ENCODE results near the gene IL6ST.
A peak's percentile ranks its signal among the peaks of the same experiment; 100 is the strongest.
"Not testable (repeated sequence)": the region's sequence is repeated elsewhere in the genome, so short reads cannot be mapped to it uniquely, and the experiment has no call there.

The IL6ST gene

DNA sequence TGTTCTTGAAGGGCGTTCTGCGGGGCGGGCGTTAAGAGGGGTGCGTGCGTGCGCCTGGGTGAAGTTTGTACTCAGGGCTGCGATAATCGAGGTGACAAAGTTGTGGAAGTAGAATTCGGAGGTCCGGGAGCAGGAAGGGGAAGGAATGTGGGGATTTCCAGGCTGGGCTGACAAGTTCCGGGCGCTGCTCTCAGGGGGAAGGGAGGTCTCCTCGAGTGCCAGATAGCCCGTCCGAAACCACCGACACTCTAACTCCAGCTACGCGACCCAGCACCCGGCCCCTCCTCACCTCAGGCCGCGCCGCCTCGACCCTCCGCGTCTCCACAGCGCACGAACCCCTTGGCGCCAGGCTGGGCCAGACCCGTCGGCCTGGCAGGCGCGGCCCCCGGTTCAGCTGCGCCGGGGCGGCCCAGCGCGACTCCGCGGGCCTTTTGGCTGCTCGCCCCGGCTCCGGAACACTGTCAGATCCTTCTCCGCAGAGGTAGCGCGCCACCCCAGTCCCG is at the start of gene IL6ST:
TSS of gene IL6ST (minus strand) at position 469 of the 503 bp plus-strand sequence. CDS start 18,685 bp downstream, outside the sequence.
- DNase-seq, result no peak

DNA sequence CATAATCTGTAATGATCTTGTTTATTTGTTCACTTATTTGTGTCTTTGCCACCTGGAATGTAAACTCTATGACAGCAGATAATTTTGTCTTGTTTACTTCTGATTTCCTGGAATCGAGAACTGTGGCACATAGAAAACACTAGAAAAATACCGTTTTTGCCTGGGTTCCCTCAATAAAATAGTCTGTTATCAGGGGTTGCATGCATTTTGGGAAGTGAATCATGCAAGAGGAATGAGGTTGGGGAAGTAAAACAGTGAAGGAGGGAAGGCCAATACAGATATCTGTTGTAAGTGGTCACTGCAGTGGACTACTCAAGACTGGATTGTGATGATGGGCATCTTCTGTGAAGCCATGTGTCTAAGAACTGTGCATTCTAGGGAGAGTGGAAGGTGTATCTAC is 45.2 kb upstream of the IL6ST start:
- DNase-seq, result no peak

DNA sequence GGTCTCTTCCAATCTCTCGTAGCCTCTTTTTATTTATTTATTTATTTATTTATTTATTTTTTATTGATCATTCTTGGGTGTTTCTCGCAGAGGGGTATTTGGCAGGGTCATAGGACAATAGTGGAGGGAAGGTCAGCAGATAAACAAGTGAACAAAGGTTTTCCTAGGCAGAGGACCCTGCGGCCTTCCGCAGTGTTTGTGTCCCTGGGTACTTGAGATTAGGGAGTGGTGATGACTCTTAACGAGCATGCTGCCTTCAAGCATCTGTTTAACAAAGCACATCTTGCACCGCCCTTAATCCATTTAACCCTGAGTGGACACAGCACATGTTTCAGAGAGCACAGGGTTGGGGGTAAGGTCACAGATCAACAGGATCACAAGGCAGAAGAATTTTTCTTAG is 43.4 kb upstream of the IL6ST start:
- DNase-seq, result not testable (repeated sequence)

- DNase-seq, result peak; percentile 31
Measured at GRCh38 chr5:56037531-56038010, 42.8 kb upstream of the IL6ST start.

GRCh38 chr5:56035394-56035793 is 40.6 kb upstream of the IL6ST start:
- DNase-seq, result not testable (repeated sequence)

- DNase-seq, result not testable (repeated sequence)
Measured at GRCh38 chr5:56029871-56030630, 35.3 kb upstream of the IL6ST start.

GRCh38 chr5:56029457-56029856 is 34.7 kb upstream of the IL6ST start:
- DNase-seq, result no peak

GRCh38 chr5:56028708-56029107 is 33.9 kb upstream of the IL6ST start:
- DNase-seq, result no peak

GRCh38 chr5:56026863-56027300 is 32.1 kb upstream of the IL6ST start:
- DNase-seq, result no peak

- DNase-seq, result no peak
Measured at GRCh38 chr5:56025151-56025885, 30.6 kb upstream of the IL6ST start.

DNA sequence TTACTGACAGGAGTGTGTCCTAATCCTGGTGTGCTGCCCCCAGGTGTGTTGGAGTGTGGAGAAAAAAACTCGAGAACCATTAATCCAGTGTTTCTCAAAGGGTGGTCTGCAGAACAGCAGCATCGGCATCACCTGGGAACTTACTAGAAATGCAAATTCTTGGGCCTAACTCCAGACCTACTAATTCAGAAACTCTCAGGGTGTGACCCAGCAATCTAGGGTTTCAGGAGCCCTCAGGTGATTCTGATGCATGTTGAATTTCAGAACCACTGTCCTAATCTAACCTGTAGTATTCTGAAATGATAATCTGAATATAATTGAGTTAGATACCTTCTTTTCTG is 30.0 kb upstream of the IL6ST start:
- no peak for DNase-seq

GRCh38 chr5:56023296-56023695 is 28.5 kb upstream of the IL6ST start:
- DNase-seq, result no peak

DNA sequence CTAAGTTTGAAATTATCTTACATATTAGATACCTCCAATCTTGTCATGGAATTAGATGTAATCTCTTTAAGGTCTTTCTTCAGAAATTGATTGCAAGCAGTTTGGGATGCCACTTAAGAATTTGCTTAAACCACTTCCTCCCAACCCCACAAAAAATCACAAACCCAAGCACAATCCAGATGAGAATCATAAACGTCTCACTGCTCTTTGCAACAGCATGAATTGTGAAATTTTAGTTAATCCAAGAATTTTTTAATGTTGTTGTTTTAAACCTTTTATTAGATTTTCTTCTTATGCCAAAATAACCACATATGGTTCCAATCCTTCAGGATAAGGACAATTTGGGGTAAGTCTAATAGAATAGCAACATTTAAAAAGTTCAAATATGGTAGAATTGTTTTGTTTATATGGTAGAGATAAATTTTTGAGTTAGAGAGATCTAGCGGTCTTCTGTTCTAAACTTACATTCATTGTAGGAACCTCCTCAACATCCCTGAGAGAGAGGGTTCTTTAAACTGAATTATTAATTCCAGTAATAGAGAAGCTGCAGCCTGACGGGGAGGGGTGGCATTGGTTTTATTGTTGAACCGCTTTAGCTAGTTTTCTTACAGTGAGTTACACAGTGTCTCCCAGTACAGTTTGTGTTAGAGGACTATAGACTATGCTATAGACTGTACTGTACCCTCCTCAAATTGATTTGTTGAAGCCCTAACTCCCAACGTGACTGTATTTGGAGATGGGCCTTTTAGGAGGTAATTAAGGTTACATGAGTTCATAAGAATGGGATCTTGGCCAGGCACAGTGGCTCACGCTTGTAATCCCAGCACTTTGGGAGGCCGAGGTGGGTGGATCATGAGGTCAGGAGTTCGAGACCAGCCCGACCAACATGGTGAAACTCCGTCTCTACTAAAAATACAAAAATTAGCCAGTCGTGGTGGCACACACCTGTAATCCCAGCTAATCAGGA is 24.8 kb upstream of the IL6ST start:
- no peak for DNase-seq

- no peak for DNase-seq
Measured at GRCh38 chr5:56018832-56019231, 24.1 kb upstream of the IL6ST start.

- DNase-seq, result not testable (repeated sequence)
Measured at GRCh38 chr5:56014701-56015100, 19.9 kb upstream of the IL6ST start.

- DNase-seq, result not testable (repeated sequence)
Measured at GRCh38 chr5:56013939-56014338, 19.2 kb upstream of the IL6ST start.

- DNase-seq, result no peak
Measured at GRCh38 chr5:56012281-56012963, 17.7 kb upstream of the IL6ST start.

GRCh38 chr5:56011835-56012234 is 17.1 kb upstream of the IL6ST start:
- DNase-seq, result no peak

GRCh38 chr5:56010431-56010830 is 15.7 kb upstream of the IL6ST start:
- DNase-seq, result no peak

DNA sequence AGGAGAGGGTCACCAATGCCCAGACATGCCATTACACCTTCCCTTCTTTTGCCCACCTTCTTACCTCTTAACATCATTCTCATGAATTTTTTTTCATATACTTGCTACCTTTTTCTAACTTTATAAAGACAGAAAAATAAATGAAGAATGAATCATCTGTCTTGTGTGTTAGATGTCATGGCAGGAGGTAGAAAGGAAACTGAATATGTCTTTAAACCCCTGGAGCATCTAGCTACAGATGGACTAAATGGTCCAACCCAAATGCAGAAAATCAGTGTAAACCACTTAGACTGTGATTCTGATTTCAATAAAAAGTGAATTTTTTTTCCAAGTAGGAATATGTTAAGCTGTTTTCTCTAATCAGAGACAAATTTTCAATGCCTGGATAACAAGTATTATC is 11.8 kb upstream of the IL6ST start:
- no peak for DNase-seq

GRCh38 chr5:56006094-56006493 is 11.3 kb upstream of the IL6ST start:
- no peak for DNase-seq

DNA sequence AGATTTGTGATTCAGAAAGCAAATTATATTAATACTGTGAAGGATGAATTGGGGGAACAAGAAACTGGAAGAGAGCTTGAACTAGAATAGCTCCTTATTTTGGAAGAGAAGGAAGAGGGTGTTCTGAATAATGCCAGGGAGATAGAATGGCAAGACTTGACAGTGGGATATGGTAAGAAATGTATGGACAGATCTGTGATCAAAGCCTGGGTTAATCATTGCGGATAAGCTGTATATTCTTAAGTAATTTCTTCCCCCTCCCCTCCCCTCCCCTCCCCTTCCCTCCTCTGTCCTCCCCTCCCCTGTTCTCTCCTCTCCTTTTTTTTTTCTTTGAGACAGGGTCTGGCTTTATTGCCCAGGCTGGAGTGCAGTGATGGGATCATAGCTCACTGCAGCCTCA is 10.1 kb upstream of the IL6ST start:
- DNase-seq, result no peak

Measured in femur (tissue), 1 donor.